MG63 (cell line): ENCODE data around the gene CMTM4. TPM values are rescaled to one million over a fixed set of nuclear protein-coding genes. Genes with fewer than 3 reads are reported as not detected.
"Not testable (repeated sequence)": the region's sequence is repeated elsewhere in the genome, so short reads cannot be mapped to it uniquely, and the experiment has no call there.

Experiments
- DNase-seq: peaks from one replicate; pipeline ENCODE4 v3.0.0-alpha.2; 2020
- H3K27me3 ChIP-seq: fragments of 250-450 bp; sonication (Bioruptor Pico); 2 replicates; pipeline ENCODE4 v1.5.1; 2020; ENCODE audit warnings: mild to moderate bottlenecking, moderate library complexity
- H3K36me3 ChIP-seq: fragments of 250-450 bp; sonication (Bioruptor Pico); 2 replicates; pipeline ENCODE4 v1.5.1; 2020; ENCODE audit warnings: mild to moderate bottlenecking, moderate library complexity
- H3K4me3 ChIP-seq: fragments of 250-450 bp; sonication (Bioruptor Pico); 2 replicates; pipeline ENCODE4 v1.5.1; 2020; ENCODE audit warnings: mild to moderate bottlenecking, moderate library complexity
- H3K9me3 ChIP-seq: fragments of 250-450 bp; sonication (Bioruptor Pico); 2 replicates; pipeline ENCODE4 v1.5.1; 2020; ENCODE audit warnings: mild to moderate bottlenecking, moderate library complexity
- total RNA-seq: library from RNA; depleted of rRNA; stranded (reverse); fragments of >200 nt; shearing (Covaris generic); gene quantifications from 2 replicates; pipeline ENCODE4 v1.2.3, GENCODE V29; 2014; ENCODE audit warnings: low replicate concordance

CMTM4 gene
- total RNA-seq, 1 experiment from 2014 or later: 2.9 TPM

- no peaks in the 10 kb centered on the region for H3K36me3 ChIP-seq
- DNase-seq: no peak
- H3K4me3 ChIP-seq: no peak overlapping the region
- no peaks in the 10 kb centered on the region for H3K27me3 ChIP-seq
- H3K9me3 ChIP-seq: no peaks in the 10 kb centered on the region
Measured at GRCh38 chr16:66599726-66600125, 96.8 kb downstream of the CMTM4 start.

DNA sequence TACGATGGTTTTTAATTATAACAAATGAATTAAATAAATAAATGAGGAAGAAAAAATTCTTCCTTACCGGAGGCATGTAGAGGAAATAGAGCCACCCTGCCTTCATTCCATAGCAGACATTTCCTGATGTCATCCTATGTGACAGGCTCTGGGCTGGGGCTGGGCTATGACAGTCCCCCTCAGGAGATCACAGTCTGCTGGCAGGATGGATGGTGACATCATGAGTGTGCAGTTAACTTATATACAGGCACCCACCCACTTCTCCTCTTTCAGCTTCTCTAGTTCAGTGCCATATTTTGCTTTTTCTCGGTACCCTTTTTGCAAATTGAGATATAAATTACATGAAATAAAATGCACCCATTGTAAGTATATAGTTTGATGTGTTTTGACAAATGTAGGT, 98.4 kb downstream of the CMTM4 start:
- no peak for DNase-seq
- H3K9me3 ChIP-seq: no peaks in the 10 kb centered on the region
- no peak overlapping the region for H3K4me3 ChIP-seq
- H3K36me3 ChIP-seq: no peaks in the 10 kb centered on the region
- H3K27me3 ChIP-seq: no peaks in the 10 kb centered on the region

- Histone ChIP-seq H3K9me3 (no peaks in the 10 kb centered on the region), H3K27me3 (no peaks in the 10 kb centered on the region), H3K36me3 (no peaks in the 10 kb centered on the region), H3K4me3 (no peak overlapping the region)
- no peak for DNase-seq
Measured at GRCh38 chr16:66596986-66597848, 99.3 kb downstream of the CMTM4 start.

DNA sequence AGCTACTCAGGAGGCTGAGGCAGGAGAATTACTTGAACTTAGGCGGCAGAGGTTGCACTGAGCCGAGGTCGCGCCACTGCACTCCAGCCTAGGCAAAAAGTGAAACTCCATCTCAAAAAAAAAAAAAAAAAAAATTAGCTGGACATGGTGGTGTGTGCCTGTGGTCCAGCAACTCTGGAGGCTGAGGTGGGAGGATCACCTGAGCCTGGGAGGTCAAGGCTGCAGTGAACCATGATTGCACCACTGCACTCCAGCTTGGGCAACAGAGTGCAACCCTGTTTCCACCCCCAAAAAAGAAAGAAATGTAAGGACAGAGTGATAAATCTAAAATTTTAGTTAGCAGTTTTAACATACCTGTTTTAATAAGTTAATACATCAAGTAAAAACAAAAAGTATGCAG, 100.0 kb downstream of the CMTM4 start:
- not testable (repeated sequence) for H3K36me3 ChIP-seq, H3K27me3 ChIP-seq, DNase-seq, H3K4me3 ChIP-seq, H3K9me3 ChIP-seq

DNA sequence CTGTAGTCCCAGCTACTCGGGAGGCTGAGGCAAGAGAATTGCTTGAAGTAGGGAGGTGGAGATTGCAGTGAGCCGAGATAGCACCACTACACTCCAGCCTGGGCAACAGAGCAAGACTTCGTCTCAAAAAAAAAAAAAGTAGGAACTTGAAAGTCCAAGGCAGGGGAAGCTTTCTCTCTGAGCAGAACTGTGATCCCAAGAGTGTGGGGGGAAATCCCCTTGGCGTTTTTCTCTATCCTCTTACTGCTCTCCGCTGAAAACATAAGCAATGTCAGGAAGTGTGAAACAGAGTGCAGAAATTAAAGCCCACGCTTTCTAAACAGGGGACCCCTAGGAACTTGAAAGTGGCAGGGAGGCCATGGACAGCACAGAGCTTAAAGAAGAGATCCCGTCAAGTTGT, 101.8 kb downstream of the CMTM4 start:
- Histone ChIP-seq H3K36me3 (no peaks in the 10 kb centered on the region), H3K9me3 (no peaks in the 10 kb centered on the region), H3K27me3 (no peaks in the 10 kb centered on the region), H3K4me3 (no peak overlapping the region)
- no peak for DNase-seq

DNA sequence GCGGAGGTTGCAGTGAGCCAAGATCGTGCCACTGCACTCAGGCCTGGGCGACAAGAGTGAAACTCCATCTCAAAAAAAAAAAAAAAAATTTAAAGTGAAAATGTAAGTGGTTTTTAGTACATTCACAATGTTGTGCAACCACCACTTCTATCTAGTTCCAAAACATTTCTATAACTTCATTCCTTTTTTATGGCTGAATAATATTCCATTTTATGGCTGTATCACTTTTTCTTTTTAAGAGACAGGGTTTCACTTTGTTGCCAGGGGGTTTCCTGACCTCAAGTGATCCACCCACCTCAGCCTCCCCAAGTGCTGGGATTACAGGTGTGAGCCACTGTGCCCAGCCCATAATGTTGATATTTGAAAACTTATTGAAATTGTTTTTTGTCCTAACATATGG, 103.7 kb downstream of the CMTM4 start:
- H3K9me3 ChIP-seq: no peaks in the 10 kb centered on the region
- H3K27me3 ChIP-seq: no peaks in the 10 kb centered on the region
- DNase-seq: no peak
- H3K4me3 ChIP-seq: no peak overlapping the region
- no peaks in the 10 kb centered on the region for H3K36me3 ChIP-seq

DNA sequence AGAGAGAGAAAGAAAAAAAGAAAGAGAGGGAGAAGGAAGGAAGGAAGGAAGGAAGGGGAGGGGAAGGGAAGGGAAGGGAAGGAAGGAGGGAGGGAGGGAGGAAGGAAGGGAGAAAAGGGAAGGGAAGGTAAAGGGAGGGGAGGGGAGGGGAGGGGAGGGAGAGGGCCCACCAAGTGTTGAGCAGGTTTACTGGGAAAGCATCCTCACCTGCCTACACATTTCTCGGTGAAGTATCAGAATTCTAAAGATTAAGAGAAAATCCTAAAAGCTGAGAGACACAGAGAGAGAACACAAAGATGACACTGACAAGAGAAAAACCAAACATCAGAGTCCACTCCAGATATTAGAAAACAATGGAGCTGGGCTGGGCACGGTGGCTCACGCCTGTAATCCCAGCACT, 104.3 kb downstream of the CMTM4 start:
- no peaks in the 10 kb centered on the region for H3K36me3 ChIP-seq
- no peak overlapping the region for H3K4me3 ChIP-seq
- no peaks in the 10 kb centered on the region for H3K9me3 ChIP-seq
- no peaks in the 10 kb centered on the region for H3K27me3 ChIP-seq
- DNase-seq: no peak

DNA sequence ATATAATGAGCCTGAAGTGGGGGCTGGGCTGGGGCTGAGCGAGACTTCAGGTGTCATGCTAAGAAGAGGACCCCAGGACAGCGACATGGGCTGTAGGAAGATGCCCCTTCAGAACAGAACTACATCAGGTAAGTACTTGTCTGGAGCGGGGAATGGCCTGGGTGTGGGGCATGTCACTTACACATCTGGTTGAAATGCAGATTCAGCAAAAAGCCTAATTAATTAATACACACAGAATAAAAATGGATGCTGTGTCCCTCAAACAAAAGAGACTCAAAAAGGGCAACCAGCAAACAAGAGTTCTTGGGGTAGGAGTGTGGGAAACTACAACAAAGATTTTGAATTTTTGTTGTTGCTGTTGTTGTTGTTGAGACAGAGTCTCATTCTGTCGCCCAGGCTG, 105.5 kb downstream of the CMTM4 start:
- no peak for DNase-seq
- H3K9me3 ChIP-seq: no peaks in the 10 kb centered on the region
- H3K36me3 ChIP-seq: no peaks in the 10 kb centered on the region
- H3K27me3 ChIP-seq: no peaks in the 10 kb centered on the region
- no peak overlapping the region for H3K4me3 ChIP-seq

DNA sequence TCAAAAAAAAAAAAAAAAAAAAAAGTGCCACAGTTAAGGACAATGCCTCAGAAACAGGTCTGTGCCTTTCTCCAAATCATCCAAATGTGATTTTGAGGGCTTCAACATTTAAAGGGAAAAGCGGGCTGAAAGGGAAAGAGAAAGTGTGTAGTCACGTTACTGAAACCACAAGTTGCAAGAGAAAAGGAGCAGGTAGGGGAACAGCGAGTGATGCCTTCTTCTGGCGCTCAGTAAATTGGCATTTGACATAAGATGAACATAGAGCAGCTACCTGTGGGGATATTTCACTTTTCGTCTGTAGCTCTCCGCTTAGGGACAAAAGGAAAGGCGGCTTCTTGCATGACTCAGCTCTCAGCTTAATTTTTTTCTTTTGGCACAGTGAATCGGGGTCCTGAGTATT, 106.2 kb downstream of the CMTM4 start:
- H3K27me3 ChIP-seq: no peaks in the 10 kb centered on the region

GRCh38 chr16:66588981-66589713, 107.4 kb downstream of the CMTM4 start:
- Histone ChIP-seq H3K36me3 (no peaks in the 10 kb centered on the region), H3K9me3 (no peaks in the 10 kb centered on the region), H3K27me3 (no peaks in the 10 kb centered on the region), H3K4me3 (no peak overlapping the region)
- DNase-seq: peak; percentile 15

More for the DNA sequence above, 106.2 kb downstream of the CMTM4 start:
- DNase-seq: no peak
- no peaks in the 10 kb centered on the region for H3K9me3 ChIP-seq
- H3K4me3 ChIP-seq: no peak overlapping the region
- H3K36me3 ChIP-seq: no peaks in the 10 kb centered on the region

DNA sequence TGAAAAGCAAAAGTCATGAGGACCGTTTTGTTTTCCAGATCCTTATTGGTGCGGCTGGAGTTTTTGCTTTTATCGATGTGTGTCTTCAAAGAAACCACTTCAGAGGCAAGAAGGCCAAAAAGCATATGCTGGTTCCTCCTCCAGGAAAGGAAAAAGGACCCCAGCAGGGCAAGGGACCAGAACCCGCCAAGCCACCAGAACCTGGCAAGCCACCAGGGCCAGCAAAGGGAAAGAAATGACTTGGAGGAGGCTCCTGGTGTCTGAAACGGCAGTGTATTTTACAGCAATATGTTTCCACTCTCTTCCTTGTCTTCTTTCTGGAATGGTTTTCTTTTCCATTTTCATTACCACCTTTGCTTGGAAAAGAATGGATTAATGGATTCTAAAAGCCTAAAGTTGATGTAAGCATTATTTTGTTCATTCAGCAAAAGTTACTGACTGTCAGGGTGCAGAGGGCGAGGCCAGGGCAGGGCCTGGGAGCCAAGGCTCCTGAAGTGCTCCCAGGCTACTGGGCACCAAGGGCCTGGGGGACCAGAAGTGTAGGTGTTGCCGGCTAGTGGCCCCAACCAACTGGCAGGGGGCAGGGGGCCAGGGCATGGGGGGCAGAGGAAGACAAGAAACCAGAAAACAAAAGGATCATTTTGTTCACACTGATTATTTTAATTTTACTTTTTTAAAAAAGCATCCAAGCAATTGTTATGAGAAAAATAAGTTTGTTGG, 108.5 kb downstream of the CMTM4 start:
- Histone ChIP-seq H3K9me3 (no peaks in the 10 kb centered on the region), H3K27me3 (no peaks in the 10 kb centered on the region), H3K4me3 (no peak overlapping the region), H3K36me3 (no peaks in the 10 kb centered on the region)
- no peak for DNase-seq

GRCh38 chr16:66585481-66586239, 110.9 kb downstream of the CMTM4 start:
- no peak for DNase-seq
- Histone ChIP-seq H3K27me3 (no peaks in the 10 kb centered on the region), H3K36me3 (no peaks in the 10 kb centered on the region), H3K9me3 (no peaks in the 10 kb centered on the region), H3K4me3 (no peak overlapping the region)

- no peaks in the 10 kb centered on the region for H3K36me3 ChIP-seq
- H3K9me3 ChIP-seq: no peaks in the 10 kb centered on the region
- H3K27me3 ChIP-seq: no peaks in the 10 kb centered on the region
- peak; percentile 36 for DNase-seq
- no peak overlapping the region for H3K4me3 ChIP-seq
Measured at GRCh38 chr16:66581246-66581952, 115.1 kb downstream of the CMTM4 start.

DNA sequence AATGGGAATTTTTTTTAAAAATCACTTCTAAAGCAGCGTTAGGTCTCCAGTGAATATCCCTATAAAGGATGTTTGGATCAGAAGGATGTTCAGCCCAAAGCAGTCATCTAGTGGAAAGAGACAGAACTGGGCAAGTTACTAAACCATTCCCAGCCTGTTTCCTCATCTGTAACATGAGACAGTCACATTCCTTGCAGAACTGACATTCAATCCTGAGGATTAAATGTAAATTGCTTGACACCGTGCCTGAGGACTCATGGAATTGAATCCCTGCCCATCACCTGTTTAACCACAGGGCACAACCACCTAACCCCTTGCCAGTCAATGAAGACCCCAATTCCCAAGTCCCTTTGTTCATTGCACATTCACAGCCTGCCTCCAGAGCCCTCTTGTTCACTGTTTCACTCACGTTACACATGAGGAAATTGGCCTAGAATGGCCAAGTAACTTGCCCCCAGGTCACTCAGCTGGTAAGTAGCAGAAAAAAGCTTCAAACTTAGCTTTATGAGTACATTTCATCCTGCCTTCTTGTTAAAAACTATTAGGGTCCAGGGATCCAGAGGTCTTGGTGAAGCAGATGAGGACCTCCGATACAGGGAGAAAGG, 115.8 kb downstream of the CMTM4 start:
- H3K9me3 ChIP-seq: no peaks in the 10 kb centered on the region
- peak; percentile 37 for DNase-seq
- no peak overlapping the region for H3K4me3 ChIP-seq
- H3K27me3 ChIP-seq: no peaks in the 10 kb centered on the region
- no peaks in the 10 kb centered on the region for H3K36me3 ChIP-seq

DNA sequence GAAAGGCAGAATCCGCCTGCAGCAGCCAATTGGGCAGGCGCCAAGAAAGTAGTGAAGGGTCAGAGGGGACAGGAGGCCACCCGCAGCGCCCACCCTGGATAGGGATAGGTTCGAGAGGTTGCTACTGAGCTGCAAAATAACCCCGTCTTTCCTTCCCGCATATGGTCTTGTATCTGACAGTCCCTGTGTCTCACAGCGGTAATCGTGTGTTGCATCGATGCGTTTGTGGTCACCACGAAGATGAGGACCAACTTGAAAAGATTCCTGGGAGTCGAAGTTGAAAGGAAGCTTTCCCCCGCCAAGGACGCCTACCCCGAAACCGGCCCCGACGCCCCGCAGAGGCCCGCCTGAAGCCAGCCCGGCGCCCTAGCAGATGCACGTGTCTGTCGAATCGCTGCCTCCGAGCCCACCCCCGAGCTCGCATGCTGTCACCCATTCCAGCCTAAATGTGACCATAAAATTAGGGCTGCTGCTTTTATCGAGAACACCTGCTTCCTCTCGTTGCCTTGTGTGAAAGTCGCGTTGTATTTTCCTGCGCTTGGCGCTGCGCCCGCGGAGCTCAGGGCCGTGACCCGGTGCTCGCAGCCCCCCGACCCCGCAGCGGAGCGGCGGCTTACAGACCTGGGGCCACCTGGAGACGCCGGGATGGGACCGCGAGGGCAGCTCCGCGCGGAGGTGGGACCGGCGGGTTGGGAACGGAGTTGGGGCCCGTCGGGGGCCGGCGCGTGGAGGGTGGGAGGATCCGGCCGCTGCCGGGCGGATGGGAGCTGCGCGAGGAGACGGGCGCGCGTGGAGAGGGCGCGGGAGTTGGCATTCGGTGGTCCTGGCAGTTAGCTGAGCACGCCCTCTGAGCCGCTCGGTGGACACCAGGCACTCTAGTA, 117.7 kb downstream of the CMTM4 start, which contains the start of gene CMTM2:
TSS of gene CMTM2 (plus strand) at position 813 of the 881 bp plus-strand sequence. CDS start 145 bp downstream, outside the sequence.
- H3K9me3 ChIP-seq: no peaks in the 10 kb centered on the region
- no peaks in the 10 kb centered on the region for H3K36me3 ChIP-seq
- no peaks in the 10 kb centered on the region for H3K27me3 ChIP-seq
- DNase-seq: no peak
- no peak within 1 kb of the TSS for H3K4me3 ChIP-seq
